Testis (tissue), 2 donors: ENCODE measurements around the gene PPP1R10.

Experiments
- POLR2A ChIP-seq: fragments of 450-650 bp; IDR thresholded peaks from one replicate; pipeline ENCODE4 v1.6.1; 2017; ENCODE audit warnings: antibody characterized with exemption, mild to moderate bottlenecking, moderate library complexity
- TF ChIP-seq, protein P1 (sequence below), 3 experiments: fragments of 450-650 bp in 2 of 3; fragments of 200-600 bp in 1 of 3; sonication (generic) in 1 of 3; IDR thresholded peaks; one replicate each; pipeline ENCODE4 v1.5.1; 2016 to 2019; ENCODE audit warnings: antibody characterized with exemption in 3 of 3, mild to moderate bottlenecking in 2 of 3, moderate library complexity in 1 of 3

DNA sequence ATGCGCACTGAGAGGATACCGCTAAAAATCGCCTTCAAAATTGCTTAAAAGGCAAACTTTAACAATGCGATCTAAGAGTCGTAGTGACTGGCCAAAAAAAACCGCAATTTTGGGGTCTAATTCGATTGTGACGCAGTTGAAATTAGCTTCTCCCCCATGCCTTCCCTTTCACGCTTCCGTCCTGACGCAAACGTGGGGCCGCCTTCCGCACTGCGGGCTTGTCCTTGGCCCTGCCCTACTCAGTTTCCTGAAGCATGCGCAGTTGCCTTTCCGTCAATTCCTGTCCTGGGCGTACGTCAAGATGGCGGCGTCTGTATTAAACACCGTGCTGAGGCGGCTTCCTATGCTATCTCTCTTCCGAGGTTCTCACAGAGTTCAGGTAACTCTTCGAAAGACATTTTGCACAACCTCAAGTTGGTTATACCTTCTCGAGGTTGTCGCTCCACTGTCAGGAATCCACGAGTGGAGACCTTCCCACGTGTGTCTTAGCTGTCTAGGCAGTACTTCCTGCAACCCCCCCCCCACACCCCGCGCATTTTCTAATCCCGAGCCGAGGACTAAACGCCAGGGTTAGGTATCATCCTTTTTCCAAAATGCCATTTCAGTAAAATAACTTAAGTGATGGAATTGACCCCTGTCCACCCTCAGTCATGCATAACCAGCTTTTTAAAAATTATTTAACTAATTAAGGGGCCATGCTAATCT is 674 bp upstream of the PPP1R10 start, which contains the start of gene MRPS18B:
- TF ChIP-seq, protein P1, sequence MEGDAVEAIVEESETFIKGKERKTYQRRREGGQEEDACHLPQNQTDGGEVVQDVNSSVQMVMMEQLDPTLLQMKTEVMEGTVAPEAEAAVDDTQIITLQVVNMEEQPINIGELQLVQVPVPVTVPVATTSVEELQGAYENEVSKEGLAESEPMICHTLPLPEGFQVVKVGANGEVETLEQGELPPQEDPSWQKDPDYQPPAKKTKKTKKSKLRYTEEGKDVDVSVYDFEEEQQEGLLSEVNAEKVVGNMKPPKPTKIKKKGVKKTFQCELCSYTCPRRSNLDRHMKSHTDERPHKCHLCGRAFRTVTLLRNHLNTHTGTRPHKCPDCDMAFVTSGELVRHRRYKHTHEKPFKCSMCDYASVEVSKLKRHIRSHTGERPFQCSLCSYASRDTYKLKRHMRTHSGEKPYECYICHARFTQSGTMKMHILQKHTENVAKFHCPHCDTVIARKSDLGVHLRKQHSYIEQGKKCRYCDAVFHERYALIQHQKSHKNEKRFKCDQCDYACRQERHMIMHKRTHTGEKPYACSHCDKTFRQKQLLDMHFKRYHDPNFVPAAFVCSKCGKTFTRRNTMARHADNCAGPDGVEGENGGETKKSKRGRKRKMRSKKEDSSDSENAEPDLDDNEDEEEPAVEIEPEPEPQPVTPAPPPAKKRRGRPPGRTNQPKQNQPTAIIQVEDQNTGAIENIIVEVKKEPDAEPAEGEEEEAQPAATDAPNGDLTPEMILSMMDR (IDR thresholded peaks at IDR 0.05) = no peak
- TF ChIP-seq POLR2A = no peak
